SK-N-MC (cell line): Measurements from ENCODE around the gene COG5.

Source experiments
- EZH2 ChIP-seq: fragments of 200-600 bp; sonication (generic); IDR thresholded peaks from one replicate; pipeline ENCODE4 v1.6.1; 2017; ENCODE audit warnings: antibody characterized with exemption
- POLR2AphosphoS5 ChIP-seq: IDR thresholded peaks from 2 replicates; pipeline ENCODE4 v1.6.1; 2012; ENCODE audit warnings: mild to moderate bottlenecking, low read depth, low read length, borderline replicate concordance

DNA sequence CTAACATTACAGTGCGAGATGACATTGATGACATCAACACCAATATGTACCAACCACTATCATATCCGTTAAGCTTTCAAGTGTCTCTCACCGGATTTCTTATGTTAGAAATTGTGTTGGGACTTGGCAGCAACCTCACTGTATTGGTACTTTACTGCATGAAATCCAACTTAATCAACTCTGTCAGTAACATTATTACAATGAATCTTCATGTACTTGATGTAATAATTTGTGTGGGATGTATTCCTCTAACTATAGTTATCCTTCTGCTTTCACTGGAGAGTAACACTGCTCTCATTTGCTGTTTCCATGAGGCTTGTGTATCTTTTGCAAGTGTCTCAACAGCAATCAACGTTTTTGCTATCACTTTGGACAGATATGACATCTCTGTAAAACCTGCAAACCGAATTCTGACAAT lies 89.6 kb downstream of the COG5 start:
- TF ChIP-seq POLR2AphosphoS5: no peak
- TF ChIP-seq EZH2: no peak
